ENCODE results near the gene QRSL1. TPM values are rescaled to one million over a fixed set of nuclear protein-coding genes. Genes with fewer than 3 reads are reported as not detected.

QRSL1 gene
- total and polyA plus RNA-seq, 5 donors from 2014 or later: 8.6 to 15.1 (median 11.3) TPM

DNA sequence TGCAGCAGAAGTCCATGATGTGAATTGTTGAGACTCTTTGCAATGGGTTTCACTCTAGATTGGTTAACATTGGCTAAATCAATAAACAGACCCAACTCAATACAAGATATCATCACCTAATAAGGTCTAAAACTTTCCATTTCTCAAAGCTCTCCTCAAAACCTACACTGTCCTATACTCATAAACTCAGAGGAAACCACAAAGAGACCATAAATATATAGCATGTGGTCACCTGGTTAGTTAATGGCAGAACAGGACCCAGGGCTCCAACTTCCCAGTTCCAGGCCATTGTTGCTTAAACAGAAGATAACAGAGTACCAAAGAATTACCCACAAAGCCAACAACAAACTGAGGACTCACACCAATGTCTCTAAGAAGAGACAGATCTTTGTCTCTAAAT is 12.1 kb upstream of the QRSL1 start:
- peak overlapping the region in 2 of 3 donors; percentile 5 to 69 for H3K27ac Mint-ChIP-seq
- H3K4me1 ChIP-seq (ENCODE audit: control insufficient read depth, insufficient read depth, low read length, poor library complexity, severe bottlenecking): peaks cover 23% of the 10 kb centered on the region
- peaks cover 18% of the 10 kb centered on the region for H3K36me3 ChIP-seq (ENCODE audit: control insufficient read depth, insufficient read depth, low read length)

DNA sequence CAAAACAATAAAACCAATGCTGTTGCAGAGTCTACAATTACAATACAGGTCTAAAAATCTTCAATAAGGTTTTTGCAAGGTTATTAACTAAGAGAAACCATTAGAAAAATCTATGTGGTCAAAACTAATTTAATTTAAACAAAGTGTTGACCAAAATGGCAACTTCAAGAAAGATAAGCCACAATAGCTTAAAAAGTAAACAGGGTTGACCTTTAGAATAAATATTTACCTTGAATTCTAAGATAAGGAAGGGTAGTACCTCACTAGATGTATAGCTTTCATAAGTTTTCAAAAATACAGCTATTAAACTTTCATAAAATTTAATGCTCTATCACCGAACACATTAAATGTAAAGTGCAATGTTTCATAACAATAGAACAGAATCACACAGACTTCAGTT is 11.5 kb upstream of the QRSL1 start:
- DNase-seq (no peak), ATAC-seq (ENCODE audit: low read depth in 2 of 2) (no peak)
- Histone ChIP-seq H3K4me3 (ENCODE audit: low read depth, low read length) (no peak overlapping the region), H3K27ac (ENCODE audit: insufficient read depth, low read length, poor library complexity, severe bottlenecking) (no peak overlapping the region), H3K4me1 (ENCODE audit: control insufficient read depth, insufficient read depth, low read length, poor library complexity, severe bottlenecking) (peaks cover 23% of the 10 kb centered on the region), H3K9me3 (ENCODE audit: control insufficient read depth in 2 of 2, low read length in 2 of 2) (no peaks in the 10 kb centered on the region), H3K36me3 (ENCODE audit: control insufficient read depth, insufficient read depth, low read length) (peaks cover 21% of the 10 kb centered on the region), H3K27me3 (ENCODE audit: control insufficient read depth, insufficient read depth, low read length) (no peaks in the 10 kb centered on the region)
- Mint-ChIP-seq H3K9me3 (no peaks in the 10 kb centered on the region), H3K36me3 (peaks cover 48% of the 10 kb centered on the region), H3K27ac (no peak overlapping the region), H3K4me3 (no peak overlapping the region), H3K27me3 (no peaks in the 10 kb centered on the region), H3K4me1 (peaks cover 12 to 22% (median 19%) of the 10 kb centered on the region in 4 donors)

More for the DNA sequence above, 12.1 kb upstream of the QRSL1 start:
- no peak for DNase-seq
- H3K4me3 Mint-ChIP-seq: no peak overlapping the region
- no peaks in the 10 kb centered on the region for H3K9me3 Mint-ChIP-seq
- H3K36me3 Mint-ChIP-seq: peaks cover 47% of the 10 kb centered on the region
- H3K4me1 Mint-ChIP-seq: peaks cover 16 to 26% (median 24%) of the 10 kb centered on the region in 4 donors
- no peak for ATAC-seq (ENCODE audit: low read depth in 2 of 2)
- no peak overlapping the region for H3K27ac ChIP-seq (ENCODE audit: insufficient read depth, low read length, poor library complexity, severe bottlenecking)
- no peaks in the 10 kb centered on the region for H3K27me3 ChIP-seq (ENCODE audit: control insufficient read depth, insufficient read depth, low read length)
- no peaks in the 10 kb centered on the region for H3K27me3 Mint-ChIP-seq
- no peak overlapping the region for H3K4me3 ChIP-seq (ENCODE audit: low read depth, low read length)
- H3K9me3 ChIP-seq (ENCODE audit: control insufficient read depth in 2 of 2, low read length in 2 of 2): no peaks in the 10 kb centered on the region

DNA sequence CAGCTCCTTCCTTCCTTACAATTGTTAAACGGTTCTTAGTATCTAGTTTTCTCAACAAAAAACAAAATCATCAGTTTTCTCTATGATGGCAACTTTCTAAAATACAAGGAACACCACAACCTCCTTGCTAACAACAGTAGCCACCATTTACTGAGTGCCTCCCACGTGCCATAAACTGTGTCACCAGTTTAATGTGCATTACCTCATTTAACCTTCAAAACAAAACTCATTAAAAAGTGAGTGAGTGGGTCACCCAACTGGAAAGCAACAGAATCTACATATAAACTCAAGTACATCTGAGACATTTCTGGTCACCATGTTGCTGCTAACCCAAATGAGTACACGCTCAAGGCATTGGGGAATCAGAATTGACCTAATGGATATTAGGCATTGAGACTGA is 11.1 kb upstream of the QRSL1 start:
- H3K9me3 Mint-ChIP-seq: no peaks in the 10 kb centered on the region
- no peak for ATAC-seq (ENCODE audit: low read depth in 2 of 2)
- Histone ChIP-seq H3K36me3 (ENCODE audit: control insufficient read depth, insufficient read depth, low read length) (peaks cover 21% of the 10 kb centered on the region), H3K9me3 (ENCODE audit: control insufficient read depth in 2 of 2, low read length in 2 of 2) (no peaks in the 10 kb centered on the region), H3K27ac (ENCODE audit: insufficient read depth, low read length, poor library complexity, severe bottlenecking) (no peak overlapping the region), H3K4me3 (ENCODE audit: low read depth, low read length) (no peak overlapping the region), H3K4me1 (ENCODE audit: control insufficient read depth, insufficient read depth, low read length, poor library complexity, severe bottlenecking) (peaks cover 18% of the 10 kb centered on the region), H3K27me3 (ENCODE audit: control insufficient read depth, insufficient read depth, low read length) (no peaks in the 10 kb centered on the region)
- H3K36me3 Mint-ChIP-seq: peaks cover 51% of the 10 kb centered on the region
- H3K27me3 Mint-ChIP-seq: no peaks in the 10 kb centered on the region
- H3K27ac Mint-ChIP-seq: no peak overlapping the region
- peaks cover 8 to 18% (median 15%) of the 10 kb centered on the region in 4 donors for H3K4me1 Mint-ChIP-seq
- no peak for DNase-seq
- no peak overlapping the region for H3K4me3 Mint-ChIP-seq

DNA sequence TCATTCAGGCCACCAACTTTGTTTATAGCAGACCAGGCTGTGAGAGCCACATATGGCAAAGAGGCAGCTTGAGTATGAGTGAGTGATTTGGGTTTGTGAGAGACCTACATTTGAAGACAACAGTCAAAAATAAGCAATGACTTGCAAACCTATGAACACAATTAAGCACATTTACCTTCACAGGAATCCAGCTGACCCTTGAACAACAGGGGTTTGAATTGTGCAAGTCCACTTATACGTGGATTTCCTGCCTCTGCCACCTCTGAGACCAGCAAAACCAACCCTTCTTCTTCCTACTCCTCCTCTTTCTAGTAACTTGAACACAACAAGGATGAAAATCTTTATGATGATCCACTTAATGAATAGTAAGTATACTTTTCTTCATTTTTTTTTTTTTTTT is 10.2 kb upstream of the QRSL1 start:
- peak in 1 of 3 donors; percentile 17 for DNase-seq
- H3K4me1 Mint-ChIP-seq: peaks cover 2 to 9% (median 6%) of the 10 kb centered on the region in 4 donors
- H3K27ac ChIP-seq (ENCODE audit: insufficient read depth, low read length, poor library complexity, severe bottlenecking): no peak overlapping the region
- no peaks in the 10 kb centered on the region for H3K27me3 ChIP-seq (ENCODE audit: control insufficient read depth, insufficient read depth, low read length)
- H3K36me3 Mint-ChIP-seq: peaks cover 44% of the 10 kb centered on the region
- H3K4me1 ChIP-seq (ENCODE audit: control insufficient read depth, insufficient read depth, low read length, poor library complexity, severe bottlenecking): peaks cover 9% of the 10 kb centered on the region
- no peak overlapping the region for H3K27ac Mint-ChIP-seq
- no peak overlapping the region for H3K4me3 ChIP-seq (ENCODE audit: low read depth, low read length)
- H3K9me3 ChIP-seq (ENCODE audit: control insufficient read depth in 2 of 2, low read length in 2 of 2): no peaks in the 10 kb centered on the region
- H3K4me3 Mint-ChIP-seq: no peak overlapping the region
- peaks cover 21% of the 10 kb centered on the region for H3K36me3 ChIP-seq (ENCODE audit: control insufficient read depth, insufficient read depth, low read length)
- no peaks in the 10 kb centered on the region for H3K27me3 Mint-ChIP-seq
- no peak for ATAC-seq (ENCODE audit: low read depth in 2 of 2)
- no peaks in the 10 kb centered on the region for H3K9me3 Mint-ChIP-seq

DNA sequence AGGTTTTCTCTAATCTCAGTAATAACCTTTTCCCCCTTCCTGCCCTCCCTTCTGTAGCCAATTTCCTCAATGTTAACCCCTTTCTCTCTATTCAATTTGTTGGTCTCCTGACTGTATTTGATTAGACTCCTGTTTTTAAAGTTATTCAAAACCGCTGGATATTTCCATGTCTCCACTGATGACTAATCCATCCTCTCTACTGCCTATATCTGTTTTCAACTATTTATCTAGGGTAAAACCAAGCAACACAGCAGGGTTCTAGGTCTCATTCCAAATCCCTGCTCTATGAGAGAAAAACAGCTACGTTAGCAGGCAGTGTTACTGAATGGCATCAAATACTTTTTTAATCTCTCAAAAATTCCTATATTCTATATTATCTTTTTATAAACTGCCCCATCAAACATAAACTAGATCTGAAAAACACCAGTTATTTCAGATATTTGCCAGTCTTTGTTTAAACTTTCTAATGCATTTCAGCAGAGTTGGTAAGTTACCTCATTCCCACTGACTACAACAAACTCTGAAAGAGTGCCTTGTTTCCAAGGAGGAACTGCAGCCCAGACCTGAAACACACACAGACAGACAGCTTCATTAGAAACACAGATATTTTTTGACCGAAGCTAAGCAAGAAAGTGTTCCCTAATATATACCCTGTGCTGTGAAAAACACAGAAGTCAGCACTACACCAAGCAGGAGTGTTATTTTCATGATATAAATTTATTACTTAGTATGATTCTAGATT is 8.3 kb upstream of the QRSL1 start:
- Mint-ChIP-seq H3K9me3 (no peaks in the 10 kb centered on the region), H3K27ac (no peak overlapping the region), H3K27me3 (no peaks in the 10 kb centered on the region), H3K4me3 (no peak overlapping the region), H3K36me3 (peaks cover 34% of the 10 kb centered on the region), H3K4me1 (peaks cover 0 to 8% (median 4%) of the 10 kb centered on the region in 4 donors)
- ATAC-seq (ENCODE audit: low read depth in 2 of 2): no peak
- Histone ChIP-seq H3K36me3 (ENCODE audit: control insufficient read depth, insufficient read depth, low read length) (peaks cover 21% of the 10 kb centered on the region), H3K4me1 (ENCODE audit: control insufficient read depth, insufficient read depth, low read length, poor library complexity, severe bottlenecking) (peaks cover 4% of the 10 kb centered on the region), H3K9me3 (ENCODE audit: control insufficient read depth in 2 of 2, low read length in 2 of 2) (no peaks in the 10 kb centered on the region), H3K27me3 (ENCODE audit: control insufficient read depth, insufficient read depth, low read length) (no peaks in the 10 kb centered on the region), H3K27ac (ENCODE audit: insufficient read depth, low read length, poor library complexity, severe bottlenecking) (no peak overlapping the region), H3K4me3 (ENCODE audit: low read depth, low read length) (no peak overlapping the region)
- DNase-seq: no peak

- Mint-ChIP-seq H3K27me3 (no peaks in the 10 kb centered on the region), H3K4me3 (no peak overlapping the region), H3K4me1 (peaks cover 5 to 10% (median 7%) of the 10 kb centered on the region in 4 donors), H3K9me3 (no peaks in the 10 kb centered on the region), H3K36me3 (peaks cover 31% of the 10 kb centered on the region), H3K27ac (no peak overlapping the region)
- no peak for ATAC-seq (ENCODE audit: low read depth in 2 of 2)
- H3K4me1 ChIP-seq (ENCODE audit: control insufficient read depth, insufficient read depth, low read length, poor library complexity, severe bottlenecking): peaks cover 2% of the 10 kb centered on the region
- H3K9me3 ChIP-seq (ENCODE audit: control insufficient read depth in 2 of 2, low read length in 2 of 2): no peaks in the 10 kb centered on the region
- H3K27me3 ChIP-seq (ENCODE audit: control insufficient read depth, insufficient read depth, low read length): no peaks in the 10 kb centered on the region
- no peak overlapping the region for H3K27ac ChIP-seq (ENCODE audit: insufficient read depth, low read length, poor library complexity, severe bottlenecking)
- peaks cover 15% of the 10 kb centered on the region for H3K36me3 ChIP-seq (ENCODE audit: control insufficient read depth, insufficient read depth, low read length)
- H3K4me3 ChIP-seq (ENCODE audit: low read depth, low read length): no peak overlapping the region
- DNase-seq: no peak
Measured at GRCh38 chr6:106622412-106622811, 7.0 kb upstream of the QRSL1 start.

- H3K4me3 Mint-ChIP-seq: no peak overlapping the region
- no peaks in the 10 kb centered on the region for H3K27me3 Mint-ChIP-seq
- no peak for DNase-seq
- no peaks in the 10 kb centered on the region for H3K27me3 ChIP-seq (ENCODE audit: control insufficient read depth, insufficient read depth, low read length)
- H3K36me3 ChIP-seq (ENCODE audit: control insufficient read depth, insufficient read depth, low read length): peaks cover 15% of the 10 kb centered on the region
- H3K4me1 Mint-ChIP-seq: peaks cover 5 to 15% (median 10%) of the 10 kb centered on the region in 4 donors
- H3K4me1 ChIP-seq (ENCODE audit: control insufficient read depth, insufficient read depth, low read length, poor library complexity, severe bottlenecking): peaks cover 7% of the 10 kb centered on the region
- H3K27ac ChIP-seq (ENCODE audit: insufficient read depth, low read length, poor library complexity, severe bottlenecking): no peak overlapping the region
- H3K36me3 Mint-ChIP-seq: peaks cover 30% of the 10 kb centered on the region
- H3K27ac Mint-ChIP-seq: no peak overlapping the region
- no peaks in the 10 kb centered on the region for H3K9me3 Mint-ChIP-seq
- H3K9me3 ChIP-seq (ENCODE audit: control insufficient read depth in 2 of 2, low read length in 2 of 2): no peaks in the 10 kb centered on the region
- ATAC-seq (ENCODE audit: low read depth in 2 of 2): no peak
- H3K4me3 ChIP-seq (ENCODE audit: low read depth, low read length): no peak overlapping the region
Measured at GRCh38 chr6:106623039-106623438, 6.3 kb upstream of the QRSL1 start.

DNA sequence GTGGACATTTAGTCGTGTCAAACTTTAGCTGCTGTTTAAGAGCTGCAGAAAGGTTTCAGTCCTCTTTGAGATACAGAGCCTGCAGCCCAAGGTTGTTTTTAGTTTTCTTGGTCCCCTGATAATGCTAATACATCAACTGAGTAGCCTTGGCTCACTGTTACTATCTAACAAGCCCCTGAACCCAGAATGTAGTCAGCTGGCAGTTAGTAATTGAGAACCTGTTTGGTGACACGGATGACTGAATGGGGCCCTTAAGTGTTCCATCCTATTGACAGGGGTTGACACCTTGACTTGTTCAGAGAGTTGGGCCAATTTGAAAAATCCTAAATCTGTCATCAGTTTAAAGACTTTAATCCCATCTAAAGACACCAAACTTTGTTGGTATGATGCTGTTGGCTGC is 2.9 kb upstream of the QRSL1 start:
- H3K4me3 ChIP-seq (ENCODE audit: low read depth, low read length): no peak overlapping the region
- Mint-ChIP-seq H3K36me3 (peaks cover 13% of the 10 kb centered on the region), H3K4me1 (peaks cover 11 to 41% (median 27%) of the 10 kb centered on the region in 4 donors), H3K27me3 (no peaks in the 10 kb centered on the region), H3K9me3 (no peaks in the 10 kb centered on the region), H3K27ac (no peak overlapping the region), H3K4me3 (no peak overlapping the region)
- H3K27ac ChIP-seq (ENCODE audit: insufficient read depth, low read length, poor library complexity, severe bottlenecking): no peak overlapping the region
- H3K4me1 ChIP-seq (ENCODE audit: control insufficient read depth, insufficient read depth, low read length, poor library complexity, severe bottlenecking): peaks cover 26% of the 10 kb centered on the region
- DNase-seq (no peak), ATAC-seq (ENCODE audit: low read depth in 2 of 2) (no peak)
- peaks cover 7% of the 10 kb centered on the region for H3K36me3 ChIP-seq (ENCODE audit: control insufficient read depth, insufficient read depth, low read length)
- H3K27me3 ChIP-seq (ENCODE audit: control insufficient read depth, insufficient read depth, low read length): no peaks in the 10 kb centered on the region
- H3K9me3 ChIP-seq (ENCODE audit: control insufficient read depth in 2 of 2, low read length in 2 of 2): no peaks in the 10 kb centered on the region

Measured in CD4-positive, CD25-positive, alpha-beta regulatory T cell (primary cell).